CD4-positive, alpha-beta memory T cell (primary cell): ENCODE data around the gene ERN1. TPM values are rescaled to one million over a fixed set of nuclear protein-coding genes. Genes with fewer than 3 reads are reported as not detected.
"Not testable (repeated sequence)": the region's sequence is repeated elsewhere in the genome, so short reads cannot be mapped to it uniquely, and the experiment has no call there.

Experiments
- CTCF ChIA-PET: fragments of 350-600 bp; sonication (Branson Sonifier 250); formaldehyde crosslinking; loops from one replicate; lab custom pipeline; 2021; ENCODE audit warnings: inconsistent platforms; ENCODE audit not compliant: partially characterized antibody; lab: Charles Lee
- POLR2A ChIA-PET: fragments of 350-600 bp; sonication (Branson Sonifier 250); formaldehyde crosslinking; loops from one replicate; lab custom pipeline; 2021; ENCODE audit not compliant: partially characterized antibody; lab: Charles Lee
- DNase-seq, 5 donors: peaks; one replicate each; pipeline versions ENCODE4 v3.0.0 to v3.0.0-alpha.2; 2020 to 2022; ENCODE audit warnings: mixed read lengths in 1 of 5
- H3K27ac ChIP-seq: one replicate; pipeline ENCODE4 v1.7.0; 2013; ENCODE audit warnings: low read depth, low read length
- H3K27me3 ChIP-seq: 2 replicates; pipeline ENCODE4 v1.7.0; 2013; ENCODE audit warnings: mild to moderate bottlenecking, low read length, moderate library complexity; ENCODE audit not compliant: insufficient read depth
- H3K36me3 ChIP-seq: 2 replicates; pipeline ENCODE4 v1.7.0; 2013; ENCODE audit warnings: mild to moderate bottlenecking, low read length, moderate library complexity; ENCODE audit not compliant: insufficient read depth
- H3K4me1 ChIP-seq: 2 replicates; pipeline ENCODE4 v1.7.0; 2013; ENCODE audit warnings: mild to moderate bottlenecking, low read length, moderate library complexity; ENCODE audit not compliant: insufficient read depth
- H3K4me3 ChIP-seq, 2 donors: one replicate each; pipeline ENCODE4 v1.7.0; 2013; ENCODE audit warnings: low read length in 2 of 2, mild to moderate bottlenecking in 1 of 2
- H3K9me3 ChIP-seq, 2 donors: one replicate each; pipeline ENCODE4 v1.7.0; 2013; ENCODE audit warnings: low read length in 2 of 2, control low read depth in 1 of 2; ENCODE audit not compliant: control insufficient read depth in 1 of 2
- H3K27ac Mint-ChIP-seq, 7 donors: one replicate each; pipeline ENCODE4 v1.8.0; 2020 to 2021; ENCODE audit warnings: mixed read lengths in 7 of 7, mild to moderate bottlenecking in 6 of 7, inconsistent platforms in 3 of 7, moderate library complexity in 3 of 7
- H3K27me3 Mint-ChIP-seq, 2 donors: one replicate each; pipeline ENCODE4 v1.8.0; 2020 to 2021; ENCODE audit warnings: mixed read lengths in 2 of 2
- H3K36me3 Mint-ChIP-seq, 2 donors: one replicate each; pipeline ENCODE4 v1.8.0; 2020 to 2021; ENCODE audit warnings: mixed read lengths in 2 of 2, inconsistent platforms in 1 of 2, mild to moderate bottlenecking in 1 of 2
- H3K4me1 Mint-ChIP-seq, 4 donors: one replicate each; pipeline ENCODE4 v1.8.0; 2020 to 2021; ENCODE audit warnings: mixed read lengths in 4 of 4, mild to moderate bottlenecking in 1 of 4
- H3K4me3 Mint-ChIP-seq, 8 donors: one replicate each; pipeline ENCODE4 v1.8.0; 2020 to 2021; ENCODE audit warnings: mixed read lengths in 8 of 8, mild to moderate bottlenecking in 7 of 8, moderate library complexity in 6 of 8, inconsistent platforms in 3 of 8
- H3K9me3 Mint-ChIP-seq, 8 donors: one replicate each; pipeline ENCODE4 v1.8.0; 2020 to 2021; ENCODE audit warnings: mixed read lengths in 8 of 8, mild to moderate bottlenecking in 5 of 8, inconsistent platforms in 3 of 8, moderate library complexity in 1 of 8
- intact Hi-C: fragments of 100-400 bp; cut with micrococcal nuclease; formaldehyde crosslinking; loops from one replicate; pipeline ENCODE4 v1.15.1; 2023
- polyA plus RNA-seq, 2 donors: library from polyadenylated mRNA; unstranded; fragments of 300-500 nt; fragmentation: Illumina TruSeq; gene quantifications; one replicate each; pipeline ENCODE4 v1.2.3, GENCODE V29; 2021
- total RNA-seq, 2 experiments: library from RNA; stranded (reverse); gene quantifications; one replicate each; pipeline ENCODE4 v1.2.3, GENCODE V29; 2021

The ERN1 gene
- total and polyA plus RNA-seq, 4 experiments from 2014 or later, result 47.9 to 172 (median 144) TPM

GRCh38 chr17:64007089-64007837, 122.7 kb downstream of the ERN1 start:
- H3K9me3 ChIP-seq, H3K4me3 ChIP-seq, H3K27me3 ChIP-seq, H3K27me3 Mint-ChIP-seq, H3K9me3 Mint-ChIP-seq, DNase-seq, intact Hi-C loops: not testable (repeated sequence)
- POLR2A ChIA-PET, result interaction anchor here (0.6 to 22.6 kb wide), 4 partner anchors 9 to 311 kb away, joined by 4 to 587 read pairs (median 4); partner anchors contain the start of genes ICAM2 and PRR29
- H3K27ac Mint-ChIP-seq, result peak overlapping the region in 6 of 7 donors; percentile 31 to 99 (median 75)
- peaks cover 33 to 64% (median 49%) of the 10 kb centered on the region in 4 donors for H3K4me1 Mint-ChIP-seq
- Histone ChIP-seq H3K36me3 (peaks cover 50% of the 10 kb centered on the region), H3K4me1 (peaks cover 65% of the 10 kb centered on the region), H3K27ac (peak overlapping the region; percentile 36)
- H3K36me3 Mint-ChIP-seq, result peaks cover 36 to 81% of the 10 kb centered on the region in 2 donors
- CTCF ChIA-PET, result interaction anchor here (1.6 to 32.9 kb wide), 3 partner anchors 17 to 126 kb away, joined by 5 to 556 read pairs (median 8); partner anchors contain the start of gene ICAM2
- peak overlapping the region in 1 of 8 donors; percentile 26 for H3K4me3 Mint-ChIP-seq

- peaks cover 58% of the 10 kb centered on the region for H3K4me1 ChIP-seq
- Mint-ChIP-seq H3K36me3 (peaks cover 30 to 81% of the 10 kb centered on the region in 2 donors), H3K27ac (peak overlapping the region in 6 of 7 donors; percentile 43 to 99 (median 69)), H3K27me3 (no peaks in the 10 kb centered on the region), H3K4me3 (no peak overlapping the region), H3K9me3 (peaks cover 0 to 2% (median 0%) of the 10 kb centered on the region in 8 donors), H3K4me1 (peaks cover 29 to 61% (median 43%) of the 10 kb centered on the region in 4 donors)
- H3K9me3 ChIP-seq, result no peaks in the 10 kb centered on the region
- intact Hi-C loops, result no loop called here
- no peaks in the 10 kb centered on the region for H3K27me3 ChIP-seq
- POLR2A ChIA-PET, result interaction anchor here (0.6 to 22.6 kb wide), 4 partner anchors 8 to 311 kb away, joined by 4 to 587 read pairs (median 4); partner anchors contain the start of genes ICAM2 and PRR29
- no peak overlapping the region for H3K27ac ChIP-seq
- no peak for DNase-seq
- H3K36me3 ChIP-seq, result peaks cover 50% of the 10 kb centered on the region
- CTCF ChIA-PET, result interaction anchor here (1.6 to 32.9 kb wide), 3 partner anchors 17 to 127 kb away, joined by 5 to 556 read pairs (median 8); partner anchors contain the start of gene ICAM2
- no peak overlapping the region for H3K4me3 ChIP-seq
Observed at GRCh38 chr17:64006361-64007088, 123.4 kb downstream of the ERN1 start.

- H3K27ac ChIP-seq, result no peak overlapping the region
- intact Hi-C loops, result no loop called here
- no peaks in the 10 kb centered on the region for H3K9me3 ChIP-seq
- H3K27me3 Mint-ChIP-seq, result no peaks in the 10 kb centered on the region
- H3K4me3 Mint-ChIP-seq, result no peak overlapping the region
- no peak overlapping the region for H3K4me3 ChIP-seq
- peaks cover 0 to 2% (median 0%) of the 10 kb centered on the region in 8 donors for H3K9me3 Mint-ChIP-seq
- H3K4me1 ChIP-seq, result peaks cover 54% of the 10 kb centered on the region
- ChIA-PET CTCF (interaction anchor here (1.6 to 32.9 kb wide), 4 partner anchors 18 to 127 kb away, joined by 5 to 556 read pairs (median 7); partner anchors contain the start of gene ICAM2), POLR2A (interaction anchor here (0.8 to 22.6 kb wide), 4 partner anchors 8 to 124 kb away, joined by 3 to 587 read pairs (median 3); partner anchors contain the start of genes ERN1 and ICAM2)
- peak overlapping the region in 6 of 7 donors; percentile 69 to 92 (median 83) for H3K27ac Mint-ChIP-seq
- peaks cover 23 to 73% of the 10 kb centered on the region in 2 donors for H3K36me3 Mint-ChIP-seq
- no peaks in the 10 kb centered on the region for H3K27me3 ChIP-seq
- peaks cover 50% of the 10 kb centered on the region for H3K36me3 ChIP-seq
- peaks cover 23 to 56% (median 38%) of the 10 kb centered on the region in 4 donors for H3K4me1 Mint-ChIP-seq
- DNase-seq, result no peak
Observed at GRCh38 chr17:64005734-64006167, 124.2 kb downstream of the ERN1 start.

- Histone ChIP-seq H3K36me3 (peaks cover 49% of the 10 kb centered on the region), H3K9me3 (no peaks in the 10 kb centered on the region), H3K27me3 (no peaks in the 10 kb centered on the region), H3K27ac (no peak overlapping the region), H3K4me1 (peaks cover 51% of the 10 kb centered on the region), H3K4me3 (no peak overlapping the region)
- H3K4me1 Mint-ChIP-seq, result peaks cover 19 to 51% (median 37%) of the 10 kb centered on the region in 4 donors
- H3K27ac Mint-ChIP-seq, result peak overlapping the region in 6 of 7 donors; percentile 48 to 92 (median 64)
- H3K9me3 Mint-ChIP-seq, result peaks cover 0 to 2% (median 0%) of the 10 kb centered on the region in 8 donors
- CTCF ChIA-PET, result interaction anchor here (1.7 to 32.9 kb wide), 2 partner anchors 19 to 59 kb away, joined by 6 to 556 read pairs; partner anchors contain the start of gene ICAM2
- no peaks in the 10 kb centered on the region for H3K27me3 Mint-ChIP-seq
- H3K4me3 Mint-ChIP-seq, result no peak overlapping the region
- peaks cover 16 to 69% of the 10 kb centered on the region in 2 donors for H3K36me3 Mint-ChIP-seq
- POLR2A ChIA-PET, result interaction anchor here (0.8 to 22.6 kb wide), 4 partner anchors 8 to 125 kb away, joined by 3 to 587 read pairs (median 3); partner anchors contain the start of genes ERN1 and ICAM2
- DNase-seq, result no peak
- intact Hi-C loops, result no loop called here
Observed at GRCh38 chr17:64004903-64005733, 124.8 kb downstream of the ERN1 start.

GRCh38 chr17:64004218-64004770, 125.7 kb downstream of the ERN1 start:
- peak overlapping the region in 5 of 7 donors; percentile 42 to 88 (median 78) for H3K27ac Mint-ChIP-seq
- ChIA-PET CTCF (interaction anchor here (1.7 to 32.9 kb wide), 2 partner anchors 20 to 58 kb away, joined by 6 to 556 read pairs; partner anchors contain the start of gene ICAM2), POLR2A (interaction anchor here (22.6 kb wide), 1 partner anchor 20 kb away, joined by 587 read pairs; the partner anchor contains the start of gene ICAM2)
- no peaks in the 10 kb centered on the region for H3K9me3 ChIP-seq
- H3K4me1 ChIP-seq, result peaks cover 51% of the 10 kb centered on the region
- H3K27me3 ChIP-seq, result no peaks in the 10 kb centered on the region
- H3K36me3 ChIP-seq, result peaks cover 43% of the 10 kb centered on the region
- intact Hi-C loops, result no loop called here
- H3K4me3 Mint-ChIP-seq, result no peak overlapping the region
- peaks cover 0 to 5% (median 0%) of the 10 kb centered on the region in 8 donors for H3K9me3 Mint-ChIP-seq
- peaks cover 18 to 49% (median 37%) of the 10 kb centered on the region in 4 donors for H3K4me1 Mint-ChIP-seq
- no peak overlapping the region for H3K4me3 ChIP-seq
- no peaks in the 10 kb centered on the region for H3K27me3 Mint-ChIP-seq
- H3K36me3 Mint-ChIP-seq, result peaks cover 11 to 61% of the 10 kb centered on the region in 2 donors
- no peak for DNase-seq
- H3K27ac ChIP-seq, result no peak overlapping the region
